ENCODE data around the gene NXPE3. TPM values are rescaled to one million over a fixed set of nuclear protein-coding genes. Genes with fewer than 3 reads are reported as not detected.

NXPE3 gene
- total RNA-seq, 4 donors from 2014 or later = 2.2 to 5.8 (median 3.6) TPM

GRCh38 chr3:101829874-101830273, 50.9 kb downstream of the NXPE3 start:
- no peak for DNase-seq (ENCODE audit: low spot score in 2 of 2)
- no peaks in the 10 kb centered on the region for H3K27me3 ChIP-seq
- H3K9me3 ChIP-seq = no peaks in the 10 kb centered on the region
- 61% methylated on average over 2 of the region's 2 CpGs for WGBS
- no peak overlapping the region for H3K4me3 ChIP-seq
- no peak overlapping the region for H3K27ac ChIP-seq
- H3K36me3 ChIP-seq = no peaks in the 10 kb centered on the region
- H3K4me1 ChIP-seq = peaks cover 47% of the 10 kb centered on the region
- TF ChIP-seq CTCF (IDR thresholded peaks at IDR 0.05) (no peak), EP300 (IDR thresholded peaks at IDR 0.05) (no peak)

- no peaks in the 10 kb centered on the region for H3K27me3 ChIP-seq
- H3K9me3 ChIP-seq = no peaks in the 10 kb centered on the region
- no peak overlapping the region for H3K4me3 ChIP-seq
- DNase-seq (ENCODE audit: low spot score in 2 of 2) = no peak
- no peaks in the 10 kb centered on the region for H3K36me3 ChIP-seq
- peaks cover 33% of the 10 kb centered on the region for H3K4me1 ChIP-seq
- H3K27ac ChIP-seq = no peak overlapping the region
- WGBS = 56% methylated on average over 2 of the region's 2 CpGs
- TF ChIP-seq POLR2A (IDR thresholded peaks at IDR 0.05) = no peak
- no peak for TF ChIP-seq EP300 (IDR thresholded peaks at IDR 0.05)
- no peak for TF ChIP-seq CTCF (IDR thresholded peaks at IDR 0.05)
- TF ChIP-seq POLR2AphosphoS5 (IDR thresholded peaks at IDR 0.05) = no peak
Observed at GRCh38 chr3:101833446-101833974, 54.5 kb downstream of the NXPE3 start.

- peaks cover 20% of the 10 kb centered on the region for H3K4me1 ChIP-seq
- 87% methylated on average over 2 of the region's 2 CpGs for WGBS
- H3K9me3 ChIP-seq = no peaks in the 10 kb centered on the region
- no peak for TF ChIP-seq POLR2AphosphoS5 (IDR thresholded peaks at IDR 0.05)
- no peak for TF ChIP-seq EP300 (IDR thresholded peaks at IDR 0.05)
- TF ChIP-seq POLR2A (IDR thresholded peaks at IDR 0.05) = no peak
- TF ChIP-seq CTCF (IDR thresholded peaks at IDR 0.05) = no peak
- no peak overlapping the region for H3K27ac ChIP-seq
- DNase-seq (ENCODE audit: low spot score in 2 of 2) = no peak
- H3K4me3 ChIP-seq = no peak overlapping the region
- no peaks in the 10 kb centered on the region for H3K36me3 ChIP-seq
- H3K27me3 ChIP-seq = no peaks in the 10 kb centered on the region
Observed at GRCh38 chr3:101835676-101836075, 56.7 kb downstream of the NXPE3 start.

- Histone ChIP-seq H3K27ac (no peak overlapping the region), H3K9me3 (no peaks in the 10 kb centered on the region), H3K4me3 (no peak overlapping the region), H3K27me3 (no peaks in the 10 kb centered on the region), H3K4me1 (peaks cover 20% of the 10 kb centered on the region), H3K36me3 (no peaks in the 10 kb centered on the region)
- DNase-seq (ENCODE audit: low spot score in 2 of 2) = no peak
- no peak for TF ChIP-seq POLR2A (IDR thresholded peaks at IDR 0.05)
- TF ChIP-seq EP300 (IDR thresholded peaks at IDR 0.05) = no peak
- no peak for TF ChIP-seq CTCF (IDR thresholded peaks at IDR 0.05)
- no peak for TF ChIP-seq POLR2AphosphoS5 (IDR thresholded peaks at IDR 0.05)
- WGBS = 94% methylated on average over 6 of the region's 6 CpGs
Observed at GRCh38 chr3:101836160-101836559, 57.1 kb downstream of the NXPE3 start.

GRCh38 chr3:101836652-101837598, 57.9 kb downstream of the NXPE3 start:
- H3K36me3 ChIP-seq = no peaks in the 10 kb centered on the region
- DNase-seq (ENCODE audit: low spot score in 2 of 2) = no peak
- 58% methylated on average over 3 of the region's 3 CpGs for WGBS
- H3K4me3 ChIP-seq = no peak overlapping the region
- TF ChIP-seq EP300 (IDR thresholded peaks at IDR 0.05) = no peak
- TF ChIP-seq CTCF (IDR thresholded peaks at IDR 0.05) = no peak
- TF ChIP-seq POLR2AphosphoS5 (IDR thresholded peaks at IDR 0.05) = no peak
- TF ChIP-seq POLR2A (IDR thresholded peaks at IDR 0.05) = no peak
- H3K27me3 ChIP-seq = no peaks in the 10 kb centered on the region
- no peak overlapping the region for H3K27ac ChIP-seq
- H3K4me1 ChIP-seq = peaks cover 20% of the 10 kb centered on the region
- no peaks in the 10 kb centered on the region for H3K9me3 ChIP-seq
